HUES6 (cell line): Measurements from ENCODE around the gene CHCHD6.

Experiments used
- H3K27ac ChIP-seq: 2 replicates; pipeline ENCODE4 v1.7.0; 2013; ENCODE audit warnings: low read depth, mild to moderate bottlenecking, low read length, inconsistent platforms
- H3K27me3 ChIP-seq: 2 replicates; pipeline ENCODE4 v1.6.1; 2013; ENCODE audit warnings: low read length; ENCODE audit not compliant: control insufficient read depth, insufficient read depth
- H3K36me3 ChIP-seq: 2 replicates; pipeline ENCODE4 v1.6.1; 2013; ENCODE audit warnings: low read length; ENCODE audit not compliant: control insufficient read depth, insufficient read depth
- H3K4me1 ChIP-seq: 2 replicates; pipeline ENCODE4 v1.6.1; 2013; ENCODE audit warnings: low read length; ENCODE audit not compliant: control insufficient read depth, insufficient read depth
- H3K4me3 ChIP-seq: 2 replicates; pipeline ENCODE4 v1.5.1; 2013; ENCODE audit warnings: low read depth, low read length
- H3K9ac ChIP-seq: one replicate; pipeline ENCODE4 v1.6.1; 2013; ENCODE audit warnings: mild to moderate bottlenecking, low read length
- H3K9me3 ChIP-seq: 2 replicates; pipeline ENCODE4 v1.6.1; 2013; ENCODE audit warnings: low read depth, low read length; ENCODE audit not compliant: control insufficient read depth, insufficient read depth

The CHCHD6 gene

GRCh38 chr3:126935756-126936509, 231.9 kb downstream of the CHCHD6 start:
- no peak overlapping the region for H3K27ac ChIP-seq
- H3K4me3 ChIP-seq = no peak overlapping the region
- H3K9ac ChIP-seq = no peak overlapping the region
- peaks cover 12% of the 10 kb centered on the region; the same call in 1 of the 2 replicates for H3K4me1 ChIP-seq
- no peaks in the 10 kb centered on the region; the same call in 1 of the 2 replicates for H3K27me3 ChIP-seq
- no peaks in the 10 kb centered on the region for H3K9me3 ChIP-seq
- no peaks in the 10 kb centered on the region for H3K36me3 ChIP-seq

- no peak overlapping the region for H3K9ac ChIP-seq
- H3K4me3 ChIP-seq = no peak overlapping the region
- peaks cover 9% of the 10 kb centered on the region; the same call in 1 of the 2 replicates for H3K4me1 ChIP-seq
- H3K27ac ChIP-seq = no peak overlapping the region
- H3K36me3 ChIP-seq = no peaks in the 10 kb centered on the region
- H3K27me3 ChIP-seq = no peaks in the 10 kb centered on the region; the same call in 1 of the 2 replicates
- no peaks in the 10 kb centered on the region for H3K9me3 ChIP-seq
Observed at GRCh38 chr3:126936853-126937425, 232.9 kb downstream of the CHCHD6 start.

- H3K4me3 ChIP-seq = no peak overlapping the region
- no peaks in the 10 kb centered on the region for H3K36me3 ChIP-seq
- H3K27me3 ChIP-seq = no peaks in the 10 kb centered on the region; the same call in 1 of the 2 replicates
- peaks cover 7% of the 10 kb centered on the region; the same call in 1 of the 2 replicates for H3K4me1 ChIP-seq
- no peak overlapping the region for H3K27ac ChIP-seq
- H3K9ac ChIP-seq = no peak overlapping the region
- H3K9me3 ChIP-seq = no peaks in the 10 kb centered on the region
Observed at GRCh38 chr3:126937533-126937932, 233.5 kb downstream of the CHCHD6 start.

GRCh38 chr3:126937973-126938372, 233.9 kb downstream of the CHCHD6 start:
- Histone ChIP-seq H3K27me3 (no peaks in the 10 kb centered on the region; the same call in 1 of the 2 replicates), H3K4me1 (peaks cover 7% of the 10 kb centered on the region; the same call in 1 of the 2 replicates), H3K4me3 (no peak overlapping the region), H3K9me3 (no peaks in the 10 kb centered on the region), H3K9ac (no peak overlapping the region), H3K36me3 (no peaks in the 10 kb centered on the region), H3K27ac (no peak overlapping the region)

GRCh38 chr3:126938520-126939337, 234.7 kb downstream of the CHCHD6 start:
- Histone ChIP-seq H3K4me3 (no peak overlapping the region), H3K9ac (no peak overlapping the region), H3K36me3 (no peaks in the 10 kb centered on the region), H3K27ac (no peak overlapping the region), H3K9me3 (no peaks in the 10 kb centered on the region), H3K4me1 (peaks cover 5% of the 10 kb centered on the region; the same call in 1 of the 2 replicates), H3K27me3 (no peaks in the 10 kb centered on the region; the same call in 1 of the 2 replicates)

GRCh38 chr3:126939338-126939718, 235.3 kb downstream of the CHCHD6 start:
- no peaks in the 10 kb centered on the region for H3K4me1 ChIP-seq
- no peak overlapping the region for H3K9ac ChIP-seq
- H3K9me3 ChIP-seq = no peaks in the 10 kb centered on the region
- H3K27me3 ChIP-seq = no peaks in the 10 kb centered on the region; the same call in 1 of the 2 replicates
- H3K36me3 ChIP-seq = no peaks in the 10 kb centered on the region
- H3K4me3 ChIP-seq = no peak overlapping the region
- H3K27ac ChIP-seq = no peak overlapping the region

- Histone ChIP-seq H3K36me3 (no peaks in the 10 kb centered on the region), H3K9ac (no peak overlapping the region), H3K4me3 (no peak overlapping the region), H3K4me1 (no peaks in the 10 kb centered on the region), H3K27ac (no peak overlapping the region), H3K27me3 (no peaks in the 10 kb centered on the region; the same call in 1 of the 2 replicates), H3K9me3 (no peaks in the 10 kb centered on the region)
Observed at GRCh38 chr3:126939733-126940132, 235.7 kb downstream of the CHCHD6 start.

GRCh38 chr3:126941721-126942270, 237.8 kb downstream of the CHCHD6 start:
- no peaks in the 10 kb centered on the region for H3K9me3 ChIP-seq
- no peaks in the 10 kb centered on the region for H3K36me3 ChIP-seq
- no peaks in the 10 kb centered on the region for H3K27me3 ChIP-seq
- no peak overlapping the region for H3K27ac ChIP-seq
- H3K4me3 ChIP-seq = no peak overlapping the region
- H3K9ac ChIP-seq = no peak overlapping the region
- no peaks in the 10 kb centered on the region for H3K4me1 ChIP-seq

- Histone ChIP-seq H3K4me1 (no peaks in the 10 kb centered on the region), H3K9me3 (no peaks in the 10 kb centered on the region), H3K27me3 (no peaks in the 10 kb centered on the region), H3K9ac (no peak overlapping the region), H3K36me3 (no peaks in the 10 kb centered on the region), H3K27ac (no peak overlapping the region), H3K4me3 (no peak overlapping the region)
Observed at GRCh38 chr3:126944089-126944965, 240.3 kb downstream of the CHCHD6 start.

GRCh38 chr3:126945171-126945721, 241.2 kb downstream of the CHCHD6 start:
- no peaks in the 10 kb centered on the region for H3K4me1 ChIP-seq
- H3K4me3 ChIP-seq = no peak overlapping the region
- H3K36me3 ChIP-seq = no peaks in the 10 kb centered on the region
- H3K27me3 ChIP-seq = no peaks in the 10 kb centered on the region
- no peaks in the 10 kb centered on the region for H3K9me3 ChIP-seq
- H3K27ac ChIP-seq = no peak overlapping the region
- H3K9ac ChIP-seq = no peak overlapping the region
